HG02571 (cell line): ENCODE data around the gene THRA.

Source experiments
- ATAC-seq: cut with Tn5 transposase; IDR thresholded peaks from one replicate; pipeline ENCODE4 v1.9.1; 2021; ENCODE audit warnings: mild to moderate bottlenecking, moderate library complexity; ENCODE audit not compliant: unreplicated experiment

Gene THRA

GRCh38 chr17:40095944-40096791 is 33.4 kb downstream of the THRA start:
- peak; percentile 40 for ATAC-seq

GRCh38 chr17:40097087-40097486 is 34.3 kb downstream of the THRA start:
- no peak for ATAC-seq

GRCh38 chr17:40097931-40098845 is 35.4 kb downstream of the THRA start:
- ATAC-seq, result no peak

GRCh38 chr17:40098846-40099618 is 36.3 kb downstream of the THRA start:
- ATAC-seq, result peak; percentile 60

- ATAC-seq, result no peak
Observed at GRCh38 chr17:40099619-40100418, 37.1 kb downstream of the THRA start.

- no peak for ATAC-seq
Observed at GRCh38 chr17:40100419-40100668, 37.6 kb downstream of the THRA start, which contains the start of gene NR1D1. Gene NR1D1, minus strand, starts transcription at chr17:40100589. Its CDS starts 495 bp downstream, at chr17:40100094.

- ATAC-seq, result peak; percentile 34
Observed at GRCh38 chr17:40100669-40101366, 38.1 kb downstream of the THRA start.

- ATAC-seq, result no peak
Observed at GRCh38 chr17:40101367-40102210, 38.8 kb downstream of the THRA start.

- no peak for ATAC-seq
Observed at GRCh38 chr17:40103071-40103661, 40.4 kb downstream of the THRA start.

GRCh38 chr17:40103688-40104087 is 40.9 kb downstream of the THRA start:
- ATAC-seq, result no peak

GRCh38 chr17:40104594-40105486 is 42.1 kb downstream of the THRA start:
- no peak for ATAC-seq

- ATAC-seq, result no peak
Observed at GRCh38 chr17:40105861-40106759, 43.3 kb downstream of the THRA start.

- ATAC-seq, result no peak
Observed at GRCh38 chr17:40106760-40107521, 44.2 kb downstream of the THRA start.

- ATAC-seq, result no peak
Observed at GRCh38 chr17:40107522-40108174, 44.9 kb downstream of the THRA start.
